Right lobe of liver (tissue), 5 donors: ENCODE measurements around the gene RPL3. TPM values are rescaled to one million over a fixed set of nuclear protein-coding genes. Genes with fewer than 3 reads are reported as not detected.

Experiments used
- small RNA-seq, 2 experiments: library from RNA; depleted of rRNA; stranded (forward); fragments of <200 nt; gene quantifications; one replicate each; pipeline ENCODE3, GENCODE V24; 2016
- total RNA-seq, 6 experiments: library from RNA; depleted of rRNA in 2 of 6; stranded (reverse); fragments of >200 nt in 2 of 6; fragmentation: NEBNext Ultra II Directional in 3 of 6; extraction: Animal tissue kit (Norgen Biotek cat#: 25700) in 3 of 6; gene quantifications; one replicate each; pipeline versions ENCODE4 v1.1.0 to v1.2.4, GENCODE V29; 2016 to 2023
- donor health status: DM: no; HTN: no; CAD: no.
- donor health status: DM: no; HTN: no; CAD: no.
- donor health status: DM: no; HTN: yes; CAD: no.
- donor health status: DM: no; HTN: yes; CAD: no.

The RPL3 gene
- total RNA-seq, 6 experiments from 2014 or later: 648 to 905 (median 743) TPM

Small RNA genes within 50 kb of the gene (small RNA-seq; reads per million reads assigned to genes)
- 0 reads per million in 2 experiments for gene SNORD43
- gene SNORD83A: 34,458 to 41,948 reads per million in 2 experiments
- 0 reads per million in 2 experiments for gene SNORD83B

Other genes with a start within 250 kb of the RPL3 start
- 1 to 10 TPM in 5 of 6 experiments, under 1 TPM in 1; 0.42 to 3.0 (median 2.0) TPM for gene APOBEC3G, start 242.3 kb downstream of the RPL3 start, total RNA-seq
- under 1 TPM in 1 of 6 experiments, not detected in 5; 0.31 TPM for gene APOBEC3H, start 222.4 kb downstream of the RPL3 start, total RNA-seq
- gene CBX7, start 166.9 kb downstream of the RPL3 start, total RNA-seq: 10 to 100 TPM in 5 of 6 experiments, 1 to 10 TPM in 1; 8.0 to 14.5 (median 12.9) TPM
- gene PDGFB, start 74.6 kb downstream of the RPL3 start, total RNA-seq: 10 to 100 TPM in 1 of 6 experiments, 1 to 10 TPM in 4, under 1 TPM in 1; 0.90 to 10.2 (median 3.3) TPM
- 1 to 10 TPM in 5 of 6 experiments, under 1 TPM in 1; 0.74 to 3.2 (median 2.2) TPM for gene SYNGR1, start 30.4 kb upstream of the RPL3 start, total RNA-seq
- gene TAB1, start 80.2 kb upstream of the RPL3 start, total RNA-seq: 10 to 100 TPM in 4 of 6 experiments, 1 to 10 TPM in 2; 8.9 to 17.0 (median 11.1) TPM
- gene MGAT3, start 137.4 kb upstream of the RPL3 start, total RNA-seq: under 1 TPM in 5 of 6 experiments, not detected in 1; 0.05 to 0.38 (median 0.07) TPM
- gene MIEF1, start 182.7 kb upstream of the RPL3 start, total RNA-seq: 10 to 100 TPM; 17.4 to 24.4 (median 21.5) TPM
- 100 to 1,000 TPM; 114 to 187 (median 157) TPM for gene ATF4, start 200.9 kb upstream of the RPL3 start, total RNA-seq
- 100 to 1,000 TPM in 2 of 6 experiments, 10 to 100 TPM in 4; 31.0 to 104 (median 32.8) TPM for gene RPS19BP1, start 213.1 kb upstream of the RPL3 start, total RNA-seq